Gastroesophageal sphincter (tissue), 3 donors: ENCODE results near the gene ARGFX.

ENCODE experiments used
- CTCF ChIP-seq, 4 experiments: fragments of 200-600 bp in 2 of 4; fragments of 450-650 bp in 2 of 4; sonication (generic) in 1 of 4; IDR thresholded peaks; one replicate each; pipeline ENCODE4 v1.5.1; 2017 to 2019; ENCODE audit warnings: antibody characterized with exemption in 4 of 4, mild to moderate bottlenecking in 2 of 4, moderate library complexity in 2 of 4
- POLR2A ChIP-seq, 2 donors: fragments of 450-650 bp; IDR thresholded peaks; one replicate each; pipeline ENCODE4 v1.6.1; 2017; ENCODE audit warnings: antibody characterized with exemption in 2 of 2, mild to moderate bottlenecking in 2 of 2, moderate library complexity in 1 of 2
- POLR2AphosphoS5 ChIP-seq: sonication (generic); formaldehyde crosslinking; IDR thresholded peaks from one replicate; pipeline ENCODE4 v1.6.1; 2017; ENCODE audit warnings: antibody characterized with exemption

DNA sequence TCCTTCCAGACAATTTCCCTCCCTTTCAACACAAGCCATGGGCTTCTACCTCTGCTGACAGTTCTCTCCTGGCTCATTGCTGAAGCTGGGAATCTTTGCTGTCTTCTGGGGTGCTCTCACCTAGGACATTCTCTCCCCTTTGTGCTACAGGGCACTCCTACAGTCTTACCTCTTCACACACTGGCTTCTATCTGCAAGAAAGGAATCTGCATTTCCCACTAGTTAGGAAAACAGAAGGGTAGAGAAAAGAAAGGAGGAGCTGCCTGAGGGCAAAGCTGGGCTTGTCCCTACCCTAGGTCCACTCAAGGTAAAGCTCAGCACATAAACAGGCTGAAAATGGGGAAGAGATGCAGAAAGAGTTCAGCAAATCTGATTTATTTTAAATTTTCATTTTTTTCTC is 5.6 kb upstream of the ARGFX start:
- TF ChIP-seq CTCF (IDR thresholded peaks at IDR 0.05): no peak
- no peak for TF ChIP-seq POLR2AphosphoS5
- no peak for TF ChIP-seq POLR2A (IDR thresholded peaks at IDR 0.05)
